ENCODE data around the gene SDF4.

The SDF4 gene

DNA sequence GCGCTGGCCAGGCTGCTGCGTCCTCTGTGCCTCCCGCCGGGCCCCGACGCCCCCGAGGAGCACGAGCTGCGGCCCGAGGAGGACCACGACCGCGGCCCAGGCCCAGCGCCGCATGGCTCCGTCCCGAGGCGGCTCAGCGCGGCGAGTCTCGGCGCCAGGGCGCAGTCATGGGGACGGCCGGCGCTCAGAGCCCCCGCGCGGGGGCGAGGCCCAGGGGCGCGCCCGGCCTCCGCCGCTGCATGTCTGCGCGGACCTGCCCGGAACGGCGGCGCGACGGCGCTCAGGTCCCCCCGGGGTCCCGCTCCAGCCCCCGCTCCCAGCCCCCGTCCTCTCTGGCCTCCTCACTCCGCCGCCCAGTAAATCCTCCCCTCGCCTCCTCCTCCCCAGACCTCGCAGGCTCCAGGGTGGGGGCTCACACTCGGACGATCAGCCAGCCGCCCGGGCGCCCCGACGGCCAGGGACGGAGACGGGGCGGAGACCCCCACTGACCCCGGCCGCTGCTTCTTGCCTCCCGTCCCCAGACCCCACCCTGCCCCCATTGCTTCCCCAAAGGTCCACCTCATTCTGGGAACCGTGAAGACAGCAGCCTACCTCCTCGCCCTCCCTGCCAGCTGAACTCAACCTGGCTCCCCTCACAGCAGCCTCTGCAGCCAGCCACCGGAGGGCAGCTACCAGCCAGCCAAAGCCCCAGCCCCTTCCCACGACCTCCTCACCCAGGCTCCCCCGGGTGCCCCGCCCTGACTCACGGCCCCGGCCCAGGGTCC lies 15.0 kb upstream of the SDF4 start, which contains the start of gene C1QTNF12:
Gene C1QTNF12 (minus strand): TSS at position 146 of the 764 bp plus-strand sequence. CDS start 32 bp downstream, at position 114.
- no peak within 1 kb of the TSS for H3K4me3 ChIP-seq (ENCODE audit: low read depth, low read length)
- TF ChIP-seq CTCF (IDR thresholded peaks at IDR 0.05; ENCODE audit: low read depth, low read length, missing control alignments): no peak
- DNase-seq (ENCODE audit: low read depth): no peak

DNA sequence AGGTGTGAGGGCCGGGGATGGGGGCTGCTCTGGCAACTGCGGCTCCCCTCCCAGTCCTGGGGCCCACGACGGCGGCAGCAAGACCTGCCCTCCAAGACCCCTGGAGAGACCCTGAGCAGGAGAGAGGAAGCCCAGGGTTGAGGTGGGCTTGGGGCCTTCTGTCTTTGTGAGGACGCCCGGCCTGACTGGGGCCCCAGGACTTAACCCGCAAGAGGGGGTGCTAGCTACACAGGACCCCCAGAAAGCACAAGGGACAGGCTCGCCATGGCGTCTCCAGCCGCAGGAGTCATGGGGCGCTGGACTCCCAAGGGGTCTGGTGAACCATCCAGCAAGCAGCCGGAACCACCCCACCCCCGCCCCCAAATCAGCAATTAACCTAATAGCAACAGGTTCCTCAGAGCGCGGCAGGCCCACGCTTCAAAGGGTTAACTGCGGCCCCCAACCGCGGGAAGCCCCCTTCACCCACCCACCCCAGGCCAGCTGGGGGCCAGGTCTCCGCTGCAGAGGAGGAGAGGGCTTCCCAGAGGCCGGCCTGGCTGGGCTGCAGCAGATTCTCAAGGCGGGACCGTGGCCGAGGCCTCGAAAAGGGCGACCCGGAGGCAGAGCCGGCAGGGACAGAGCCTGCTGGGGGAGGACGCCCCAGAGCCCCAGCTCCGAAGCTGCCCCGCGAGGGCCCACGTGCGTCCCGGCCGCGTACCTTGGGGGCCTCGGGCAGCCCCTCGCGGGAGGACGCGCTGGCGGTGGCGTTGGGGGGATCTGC lies 14.2 kb upstream of the SDF4 start:
- H3K4me3 ChIP-seq (ENCODE audit: low read depth, low read length): no peak overlapping the region
- no peak for TF ChIP-seq CTCF (IDR thresholded peaks at IDR 0.05; ENCODE audit: low read depth, low read length, missing control alignments)
- no peak for DNase-seq (ENCODE audit: low read depth)

DNA sequence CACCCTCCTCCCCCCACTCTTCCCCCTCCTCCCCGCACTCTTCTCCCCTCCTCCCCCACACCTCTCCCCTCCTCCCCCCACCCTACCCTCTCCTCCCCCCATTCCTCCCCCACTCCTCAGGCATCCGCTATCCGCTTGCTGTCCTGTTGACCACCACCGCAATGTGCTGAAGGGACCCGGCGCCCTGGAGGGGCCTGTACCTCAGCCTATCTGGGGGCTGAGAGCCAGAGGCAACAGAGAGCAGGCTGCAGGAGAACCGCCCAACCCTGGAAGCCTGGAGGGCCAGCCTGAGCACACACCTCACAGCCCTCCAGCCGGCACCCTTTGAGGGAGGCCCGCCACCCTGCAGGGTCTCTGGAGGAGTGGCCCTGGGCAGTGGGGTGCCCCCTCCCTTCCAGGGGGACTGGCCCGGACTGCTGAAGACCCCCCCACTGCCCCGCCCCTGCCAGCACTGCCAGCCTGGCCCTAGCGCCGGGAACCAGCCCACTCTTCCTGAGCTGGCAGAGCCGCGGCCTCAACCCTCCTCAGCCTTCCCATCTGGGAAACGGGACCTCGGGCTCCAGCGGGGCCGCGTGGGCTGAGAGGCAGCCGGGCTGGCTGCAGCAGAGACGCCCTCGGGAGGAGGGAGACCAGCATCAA lies 13.5 kb upstream of the SDF4 start:
- DNase-seq (ENCODE audit: low read depth): no peak
- TF ChIP-seq CTCF (IDR thresholded peaks at IDR 0.05; ENCODE audit: low read depth, low read length, missing control alignments): no peak
- no peak overlapping the region for H3K4me3 ChIP-seq (ENCODE audit: low read depth, low read length)

- no peak for DNase-seq (ENCODE audit: low read depth)
- TF ChIP-seq CTCF (IDR thresholded peaks at IDR 0.05; ENCODE audit: low read depth, low read length, missing control alignments): no peak
- no peak overlapping the region for H3K4me3 ChIP-seq (ENCODE audit: low read depth, low read length)
Measured at GRCh38 chr1:1244192-1244811, 12.5 kb upstream of the SDF4 start.

GRCh38 chr1:1243807-1244191 lies 12.0 kb upstream of the SDF4 start:
- no peak for DNase-seq (ENCODE audit: low read depth)
- no peak for TF ChIP-seq CTCF (IDR thresholded peaks at IDR 0.05; ENCODE audit: low read depth, low read length, missing control alignments)

GRCh38 chr1:1243266-1243660 lies 11.5 kb upstream of the SDF4 start:
- H3K4me3 ChIP-seq (ENCODE audit: low read depth, low read length): no peak overlapping the region
- no peak for TF ChIP-seq CTCF (IDR thresholded peaks at IDR 0.05; ENCODE audit: low read depth, low read length, missing control alignments)
- DNase-seq (ENCODE audit: low read depth): no peak

More at GRCh38 chr1:1243807-1244191, 12.0 kb upstream of the SDF4 start:
- H3K4me3 ChIP-seq (ENCODE audit: low read depth, low read length): no peak overlapping the region

Measured in GM12864 (cell line).